Hepatocyte (in vitro differentiated cells): ENCODE results near the gene TIGD1. TPM values are rescaled to one million over a fixed set of nuclear protein-coding genes. Genes with fewer than 3 reads are reported as not detected.

ENCODE experiments used
- DNase-seq: peaks from one replicate; pipeline ENCODE4 v3.0.0-alpha.2; 2016; ENCODE audit warnings: low spot score
- H2AFZ ChIP-seq: fragments of 200-600 bp; sonication (generic); 2 replicates; pipeline ENCODE4 v1.6.0; 2016; ENCODE audit warnings: antibody characterized with exemption, mild to moderate bottlenecking
- H3K27ac ChIP-seq: fragments of 200-600 bp; sonication (generic); 2 replicates; pipeline ENCODE4 v1.5.1; 2016; ENCODE audit warnings: mild to moderate bottlenecking
- H3K27me3 ChIP-seq: fragments of 200-600 bp; sonication (generic); 2 replicates; pipeline ENCODE4 v1.6.1; 2016
- H3K36me3 ChIP-seq: fragments of 200-600 bp; sonication (generic); replicated peaks from 2 replicates; pipeline ENCODE4 v1.5.1; 2016; ENCODE audit warnings: low read depth; ENCODE audit not compliant: insufficient read depth
- H3K4me1 ChIP-seq: fragments of 200-600 bp; sonication (generic); 2 replicates; pipeline ENCODE4 v1.5.1; 2016; ENCODE audit warnings: mild to moderate bottlenecking, moderate library complexity; ENCODE audit not compliant: insufficient read depth
- H3K4me2 ChIP-seq: fragments of 200-600 bp; sonication (generic); 2 replicates; pipeline ENCODE4 v1.6.0; 2016
- H3K4me3 ChIP-seq: fragments of 200-600 bp; sonication (generic); 2 replicates; pipeline ENCODE4 v1.5.1; 2016; ENCODE audit warnings: mild to moderate bottlenecking
- H3K79me2 ChIP-seq: fragments of 200-600 bp; sonication (generic); 2 replicates; pipeline ENCODE4 v1.6.0; 2017; ENCODE audit warnings: mild to moderate bottlenecking
- H3K9me2 ChIP-seq: fragments of 200-600 bp; sonication (generic); replicated peaks from 2 replicates; pipeline ENCODE4 v1.6.0; 2017; ENCODE audit warnings: mild to moderate bottlenecking; ENCODE audit not compliant: insufficient read depth
- H3K9me3 ChIP-seq: fragments of 200-600 bp; sonication (generic); 2 replicates; pipeline ENCODE4 v1.5.1; 2016; ENCODE audit warnings: low read depth, mild to moderate bottlenecking
- H4K20me1 ChIP-seq: fragments of 200-600 bp; sonication (generic); 2 replicates; pipeline ENCODE4 v1.6.0; 2016; ENCODE audit warnings: mild to moderate bottlenecking; ENCODE audit not compliant: insufficient read depth, poor library complexity, severe bottlenecking
- CTCF ChIP-seq: fragments of 200-600 bp; sonication (generic); IDR thresholded peaks from 2 replicates; pipeline ENCODE4 v1.5.1; 2016; ENCODE audit warnings: antibody characterized with exemption, mild to moderate bottlenecking; ENCODE audit not compliant: poor library complexity
- EZH2 ChIP-seq: fragments of 200-600 bp; sonication (generic); IDR thresholded peaks from 2 replicates; pipeline ENCODE4 v1.6.1; 2016; ENCODE audit warnings: antibody characterized with exemption, mild to moderate bottlenecking, borderline replicate concordance
- EZH2phosphoT487 ChIP-seq: fragments of 200-600 bp; sonication (generic); IDR thresholded peaks from one replicate; pipeline ENCODE4 v1.6.1; 2018; ENCODE audit warnings: antibody characterized with exemption, mild to moderate bottlenecking, low read depth, moderate library complexity; ENCODE audit not compliant: unreplicated experiment, severe bottlenecking
- WGBS: methylation state at CpG from one replicate; pipeline ENCODE4 v1.1.6; 2016; ENCODE audit warnings: low lambda C conversion rate; ENCODE audit errors: missing lambda C conversion rate; 5-methylcytosine and 5-hydroxymethylcytosine counted together
- polyA plus RNA-seq: library from polyadenylated mRNA; unstranded; fragments of >200 nt; fragmentation: Nextera tagmentation; extraction: Ambion mirVana; gene quantifications from 2 replicates; pipeline ENCODE4 v1.2.1, GENCODE V29; 2016
- total RNA-seq: library from RNA; depleted of rRNA; stranded (reverse); fragments of >200 nt; gene quantifications from 2 replicates; pipeline ENCODE4 v1.2.3, GENCODE V29; 2014

The TIGD1 gene
- total and polyA plus RNA-seq, 2 experiments from 2014 or later: 6.2 to 9.1 TPM

- Histone ChIP-seq H3K27me3 (peaks cover 19% of the 10 kb centered on the region), H3K9me2 (no peaks in the 10 kb centered on the region), H3K4me1 (peaks cover 7% of the 10 kb centered on the region), H4K20me1 (no peaks in the 10 kb centered on the region), H3K9me3 (no peaks in the 10 kb centered on the region), H2AFZ (no peak overlapping the region), H3K4me3 (no peak overlapping the region), H3K36me3 (no peaks in the 10 kb centered on the region), H3K79me2 (no peaks in the 10 kb centered on the region), H3K27ac (no peak overlapping the region), H3K4me2 (no peak overlapping the region)
- no peak for DNase-seq
- WGBS: 83% methylated on average over 6 of the region's 6 CpGs
- no peak for TF ChIP-seq EZH2
- TF ChIP-seq CTCF: no peak
- no peak for TF ChIP-seq EZH2phosphoT487
These were observed 22.4 kb downstream of the TIGD1 start for GRCh38 chr2:232527905-232528470.

GRCh38 chr2:232526372-232526941 lies 23.9 kb downstream of the TIGD1 start:
- Histone ChIP-seq H3K27ac (no peak overlapping the region), H3K4me2 (no peak overlapping the region), H3K36me3 (no peaks in the 10 kb centered on the region), H3K27me3 (peaks cover 30% of the 10 kb centered on the region), H3K9me3 (no peaks in the 10 kb centered on the region), H3K4me1 (peaks cover 10% of the 10 kb centered on the region), H4K20me1 (no peaks in the 10 kb centered on the region), H3K4me3 (no peak overlapping the region), H3K79me2 (no peaks in the 10 kb centered on the region), H3K9me2 (no peaks in the 10 kb centered on the region), H2AFZ (no peak overlapping the region)
- TF ChIP-seq CTCF (no peak), EZH2 (no peak), EZH2phosphoT487 (no peak)
- DNase-seq: no peak
- WGBS: 80% methylated on average over 12 of the region's 13 CpGs

- TF ChIP-seq EZH2phosphoT487: no peak
- TF ChIP-seq EZH2: no peak
- no peak for TF ChIP-seq CTCF
- Histone ChIP-seq H3K4me1 (peaks cover 10% of the 10 kb centered on the region), H3K4me3 (no peak within 1 kb of the TSS), H3K36me3 (no peaks in the 10 kb centered on the region), H3K9me3 (no peaks in the 10 kb centered on the region), H2AFZ (no peak within 1 kb of the TSS), H4K20me1 (no peaks in the 10 kb centered on the region), H3K9me2 (no peaks in the 10 kb centered on the region), H3K27me3 (peaks cover 36% of the 10 kb centered on the region), H3K79me2 (no peaks in the 10 kb centered on the region), H3K27ac (no peak within 1 kb of the TSS), H3K4me2 (no peak within 1 kb of the TSS)
- DNase-seq: peak; percentile 55
- WGBS: 58% methylated on average over 8 of the region's 18 CpGs
These were observed 24.5 kb downstream of the TIGD1 start, which contains the start of gene CHRND for GRCh38 chr2:232525791-232526371. Gene CHRND, plus strand, starts transcription at chr2:232526160. Its CDS starts 56 bp downstream, at chr2:232526216.
